Neural cell (in vitro differentiated cells): ENCODE data around the gene TSPOAP1. TPM values are rescaled to one million over a fixed set of nuclear protein-coding genes. Genes with fewer than 3 reads are reported as not detected.

Experiments
- H2AFZ ChIP-seq: fragments of 200-600, 300-800 bp; sonication (generic), shearing (Covaris generic); 2 replicates; pipeline ENCODE4 v1.6.0; 2014; ENCODE audit warnings: low read depth, mild to moderate bottlenecking, antibody characterized with exemption, low read length, moderate library complexity
- H3F3A ChIP-seq: fragments of 200-600 bp; shearing (Covaris generic); 2 replicates; pipeline ENCODE4 v1.6.1; 2016; ENCODE audit warnings: mild to moderate bottlenecking, moderate library complexity, mixed read lengths, antibody characterized with exemption, low read length; ENCODE audit not compliant: insufficient read depth, poor library complexity, severe bottlenecking
- H3K27ac ChIP-seq: fragments of 200-600, 300-800 bp; sonication (generic), shearing (Covaris generic); 2 replicates; pipeline ENCODE4 v1.5.1; 2014; ENCODE audit warnings: mild to moderate bottlenecking, low read length, moderate library complexity
- H3K27me3 ChIP-seq: fragments of 300-800, 200-600 bp; sonication (generic), shearing (Covaris generic); 2 replicates; pipeline ENCODE4 v1.6.0; 2014; ENCODE audit warnings: mild to moderate bottlenecking, low read depth, low read length, moderate library complexity; ENCODE audit not compliant: insufficient read depth
- H3K36me3 ChIP-seq: fragments of 300-800, 200-600 bp; sonication (generic), shearing (Covaris generic); 2 replicates; pipeline ENCODE4 v1.5.1; 2014; ENCODE audit warnings: mild to moderate bottlenecking, antibody characterized with exemption, low read length, moderate library complexity; ENCODE audit not compliant: insufficient read depth
- H3K4me2 ChIP-seq: fragments of 300-800, 200-600 bp; sonication (generic), shearing (Covaris generic); 2 replicates; pipeline ENCODE4 v1.6.0; 2014; ENCODE audit warnings: mild to moderate bottlenecking, low read length
- H3K4me3 ChIP-seq: fragments of 300-800, 200-600 bp; sonication (generic), shearing (Covaris generic); 2 replicates; pipeline ENCODE4 v1.5.1; 2014; ENCODE audit warnings: mild to moderate bottlenecking, low read length, moderate library complexity
- H3K79me2 ChIP-seq: fragments of 200-600 bp; shearing (Covaris generic); replicated peaks from 2 replicates; pipeline ENCODE4 v1.6.0; 2014; ENCODE audit warnings: mild to moderate bottlenecking, low read length, moderate library complexity; ENCODE audit not compliant: insufficient read depth
- H3K9ac ChIP-seq: fragments of 300-800, 200-600 bp; sonication (generic), shearing (Covaris generic); 2 replicates; pipeline ENCODE4 v1.6.1; 2016; ENCODE audit warnings: mild to moderate bottlenecking, low read length, mixed read lengths
- H3K9me2 ChIP-seq: fragments of 200-600 bp; shearing (Covaris generic); 2 replicates; pipeline ENCODE4 v1.6.1; 2016; ENCODE audit warnings: mild to moderate bottlenecking, low read length, mixed read lengths; ENCODE audit not compliant: insufficient read depth
- H3K9me3 ChIP-seq: fragments of 200-600, 300-800 bp; sonication (generic), shearing (Covaris generic); 2 replicates; pipeline ENCODE4 v1.6.1; 2016; ENCODE audit warnings: mild to moderate bottlenecking, mixed run types, low read length, moderate library complexity, mixed read lengths
- H4K20me1 ChIP-seq: fragments of 200-600 bp; shearing (Covaris generic); 2 replicates; pipeline ENCODE4 v1.6.1; 2016; ENCODE audit warnings: mild to moderate bottlenecking, mixed run types; ENCODE audit not compliant: insufficient read depth
- EP300 ChIP-seq: fragments of 450-650 bp; conservative IDR thresholded peaks from 2 replicates; pipeline ENCODE4 v1.6.1; 2014; ENCODE audit warnings: antibody characterized with exemption, mild to moderate bottlenecking, moderate library complexity; ENCODE audit not compliant: poor library complexity, severe bottlenecking
- EZH2 ChIP-seq: fragments of 200-600, 300-800 bp; shearing (Covaris generic), sonication (generic); IDR thresholded peaks from 2 replicates; pipeline ENCODE4 v1.6.1; 2014; ENCODE audit warnings: antibody characterized with exemption, low read length, borderline replicate concordance, mild to moderate bottlenecking; ENCODE audit not compliant: insufficient read depth, poor library complexity, severe bottlenecking
- MXI1 ChIP-seq: fragments of 450-650 bp; conservative IDR thresholded peaks from 2 replicates; pipeline ENCODE4 v1.6.1; 2014; ENCODE audit warnings: antibody characterized with exemption, mild to moderate bottlenecking; ENCODE audit not compliant: poor library complexity, severe bottlenecking
- POLR2AphosphoS5 ChIP-seq: IDR thresholded peaks from 2 replicates; pipeline ENCODE4 v1.6.1; 2012
- RAD21 ChIP-seq: fragments of 450-650 bp; conservative IDR thresholded peaks from 2 replicates; pipeline ENCODE4 v1.6.1; 2014; ENCODE audit warnings: antibody characterized with exemption, mild to moderate bottlenecking, moderate library complexity
- REST ChIP-seq: IDR thresholded peaks from 2 replicates; pipeline ENCODE4 v1.6.1; 2012; ENCODE audit warnings: borderline replicate concordance
- SMC3 ChIP-seq: fragments of 450-650 bp; conservative IDR thresholded peaks from 2 replicates; pipeline ENCODE4 v1.6.1; 2014; ENCODE audit warnings: antibody characterized with exemption, mild to moderate bottlenecking, moderate library complexity; ENCODE audit not compliant: poor library complexity
- TAF1 ChIP-seq: IDR thresholded peaks from 2 replicates; pipeline ENCODE4 v1.6.1; 2012; ENCODE audit warnings: low read depth
- polyA plus RNA-seq: library from polyadenylated mRNA; depleted of rRNA; stranded (reverse); fragments of >200 nt; gene quantifications from 2 replicates; pipeline ENCODE4 v1.2.3, GENCODE V29; 2014
- TF ChIP-seq, protein P1 (sequence below): fragments of 450-650 bp; IDR thresholded peaks from 2 replicates; pipeline ENCODE4 v1.5.1; 2014; ENCODE audit warnings: antibody characterized with exemption, mild to moderate bottlenecking, moderate library complexity; ENCODE audit not compliant: poor library complexity, severe bottlenecking

TSPOAP1 gene
- polyA plus RNA-seq, 1 donor from 2014 or later = 103 TPM

GRCh38 chr17:58270476-58271215 lies 57.9 kb downstream of the TSPOAP1 start:
- Histone ChIP-seq H3K9ac (no peak overlapping the region), H3K36me3 (no peaks in the 10 kb centered on the region), H3K27ac (no peak overlapping the region), H3K9me2 (no peaks in the 10 kb centered on the region), H2AFZ (no peak overlapping the region), H3K4me3 (no peak overlapping the region), H3K27me3 (no peaks in the 10 kb centered on the region), H4K20me1 (no peaks in the 10 kb centered on the region), H3K4me2 (no peak overlapping the region), H3F3A (no peaks in the 10 kb centered on the region), H3K9me3 (no peaks in the 10 kb centered on the region), H3K79me2 (no peaks in the 10 kb centered on the region)
- TF ChIP-seq REST (no peak), POLR2AphosphoS5 (no peak), MXI1 (no peak)

DNA sequence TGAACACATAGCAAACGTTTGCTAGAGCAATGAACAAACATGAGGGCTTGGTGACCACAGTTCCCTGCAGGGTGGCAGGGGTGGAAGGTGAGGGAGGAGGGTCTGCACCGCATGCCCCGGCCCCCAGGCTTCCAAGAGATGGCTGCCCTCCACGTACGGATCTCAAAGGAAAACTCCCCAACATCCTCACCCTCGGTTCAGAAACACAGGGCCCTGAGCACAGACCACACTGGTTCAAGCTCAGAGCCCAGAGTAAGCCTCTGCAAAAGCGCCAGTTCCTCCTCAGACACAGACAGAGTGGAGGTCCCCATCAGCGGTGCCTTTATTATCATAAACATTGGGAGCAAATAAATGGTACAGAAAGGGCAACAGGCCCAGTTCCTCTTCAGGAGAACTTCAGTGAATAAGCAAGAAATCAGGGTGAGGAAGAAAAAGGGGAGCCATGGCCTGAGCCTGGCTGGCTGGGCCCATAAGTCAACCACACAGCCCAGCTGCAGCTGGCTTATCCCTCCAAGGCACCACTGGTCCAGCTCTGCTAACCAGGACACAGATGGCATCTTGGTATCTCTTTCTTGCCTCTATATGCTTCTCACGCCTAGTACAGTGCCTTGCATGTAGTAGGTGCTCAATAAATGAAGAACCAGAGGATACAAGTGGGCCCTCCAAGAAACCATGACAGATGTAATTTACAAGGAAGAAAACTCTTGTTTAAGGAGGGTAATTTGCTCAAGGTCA lies 58.9 kb downstream of the TSPOAP1 start:
- H2AFZ ChIP-seq = no peak overlapping the region
- H3K27ac ChIP-seq = no peak overlapping the region
- H3K4me3 ChIP-seq = no peak overlapping the region
- no peak overlapping the region for H3K9ac ChIP-seq
- H3K27me3 ChIP-seq = no peaks in the 10 kb centered on the region
- no peaks in the 10 kb centered on the region for H3F3A ChIP-seq
- no peak overlapping the region for H3K4me2 ChIP-seq
- H3K9me3 ChIP-seq = no peaks in the 10 kb centered on the region
- no peaks in the 10 kb centered on the region for H3K79me2 ChIP-seq
- no peaks in the 10 kb centered on the region for H3K9me2 ChIP-seq
- H3K36me3 ChIP-seq = no peaks in the 10 kb centered on the region
- no peaks in the 10 kb centered on the region for H4K20me1 ChIP-seq
- TF ChIP-seq REST (no peak), EP300 (no peak), POLR2AphosphoS5 (no peak), MXI1 (no peak), TAF1 (no peak), RAD21 (no peak), SMC3 (no peak), EZH2 (no peak)
- TF ChIP-seq, protein P1, sequence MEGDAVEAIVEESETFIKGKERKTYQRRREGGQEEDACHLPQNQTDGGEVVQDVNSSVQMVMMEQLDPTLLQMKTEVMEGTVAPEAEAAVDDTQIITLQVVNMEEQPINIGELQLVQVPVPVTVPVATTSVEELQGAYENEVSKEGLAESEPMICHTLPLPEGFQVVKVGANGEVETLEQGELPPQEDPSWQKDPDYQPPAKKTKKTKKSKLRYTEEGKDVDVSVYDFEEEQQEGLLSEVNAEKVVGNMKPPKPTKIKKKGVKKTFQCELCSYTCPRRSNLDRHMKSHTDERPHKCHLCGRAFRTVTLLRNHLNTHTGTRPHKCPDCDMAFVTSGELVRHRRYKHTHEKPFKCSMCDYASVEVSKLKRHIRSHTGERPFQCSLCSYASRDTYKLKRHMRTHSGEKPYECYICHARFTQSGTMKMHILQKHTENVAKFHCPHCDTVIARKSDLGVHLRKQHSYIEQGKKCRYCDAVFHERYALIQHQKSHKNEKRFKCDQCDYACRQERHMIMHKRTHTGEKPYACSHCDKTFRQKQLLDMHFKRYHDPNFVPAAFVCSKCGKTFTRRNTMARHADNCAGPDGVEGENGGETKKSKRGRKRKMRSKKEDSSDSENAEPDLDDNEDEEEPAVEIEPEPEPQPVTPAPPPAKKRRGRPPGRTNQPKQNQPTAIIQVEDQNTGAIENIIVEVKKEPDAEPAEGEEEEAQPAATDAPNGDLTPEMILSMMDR = no peak
